Epithelial cell of esophagus (primary cell): ENCODE data around the gene PTPRO.

Source experiments
- DNase-seq: peaks from one replicate; pipeline ENCODE4 v3.0.0; 2010; ENCODE audit warnings: low read depth
- H3K4me3 ChIP-seq: 2 replicates; pipeline ENCODE4 v1.5.1; 2011; ENCODE audit warnings: mild to moderate bottlenecking, low read length, control low read depth
- TF ChIP-seq, protein P1 (sequence below): IDR thresholded peaks from 2 replicates; pipeline ENCODE4 v1.5.1; 2011; ENCODE audit warnings: low read depth, mild to moderate bottlenecking, low read length, control low read depth, inconsistent platforms; ENCODE audit not compliant: insufficient read depth; ENCODE audit errors: missing control alignments

The PTPRO gene

GRCh38 chr12:15526033-15526432, 203.7 kb downstream of the PTPRO start:
- H3K4me3 ChIP-seq = no peak overlapping the region
- TF ChIP-seq, protein P1, sequence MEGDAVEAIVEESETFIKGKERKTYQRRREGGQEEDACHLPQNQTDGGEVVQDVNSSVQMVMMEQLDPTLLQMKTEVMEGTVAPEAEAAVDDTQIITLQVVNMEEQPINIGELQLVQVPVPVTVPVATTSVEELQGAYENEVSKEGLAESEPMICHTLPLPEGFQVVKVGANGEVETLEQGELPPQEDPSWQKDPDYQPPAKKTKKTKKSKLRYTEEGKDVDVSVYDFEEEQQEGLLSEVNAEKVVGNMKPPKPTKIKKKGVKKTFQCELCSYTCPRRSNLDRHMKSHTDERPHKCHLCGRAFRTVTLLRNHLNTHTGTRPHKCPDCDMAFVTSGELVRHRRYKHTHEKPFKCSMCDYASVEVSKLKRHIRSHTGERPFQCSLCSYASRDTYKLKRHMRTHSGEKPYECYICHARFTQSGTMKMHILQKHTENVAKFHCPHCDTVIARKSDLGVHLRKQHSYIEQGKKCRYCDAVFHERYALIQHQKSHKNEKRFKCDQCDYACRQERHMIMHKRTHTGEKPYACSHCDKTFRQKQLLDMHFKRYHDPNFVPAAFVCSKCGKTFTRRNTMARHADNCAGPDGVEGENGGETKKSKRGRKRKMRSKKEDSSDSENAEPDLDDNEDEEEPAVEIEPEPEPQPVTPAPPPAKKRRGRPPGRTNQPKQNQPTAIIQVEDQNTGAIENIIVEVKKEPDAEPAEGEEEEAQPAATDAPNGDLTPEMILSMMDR = peak; percentile 41
- peak; percentile 85 for DNase-seq

GRCh38 chr12:15527201-15528080, 205.1 kb downstream of the PTPRO start:
- H3K4me3 ChIP-seq = no peak overlapping the region
- TF ChIP-seq, protein P1 = peak; percentile 38
- peak; percentile 41 for DNase-seq

- H3K4me3 ChIP-seq = no peak overlapping the region
- TF ChIP-seq, protein P1 = no peak
- DNase-seq = no peak
These were observed 206.4 kb downstream of the PTPRO start for GRCh38 chr12:15528666-15529065.

GRCh38 chr12:15530361-15530760, 208.1 kb downstream of the PTPRO start:
- TF ChIP-seq, protein P1 = no peak
- no peak overlapping the region for H3K4me3 ChIP-seq
- no peak for DNase-seq

DNA sequence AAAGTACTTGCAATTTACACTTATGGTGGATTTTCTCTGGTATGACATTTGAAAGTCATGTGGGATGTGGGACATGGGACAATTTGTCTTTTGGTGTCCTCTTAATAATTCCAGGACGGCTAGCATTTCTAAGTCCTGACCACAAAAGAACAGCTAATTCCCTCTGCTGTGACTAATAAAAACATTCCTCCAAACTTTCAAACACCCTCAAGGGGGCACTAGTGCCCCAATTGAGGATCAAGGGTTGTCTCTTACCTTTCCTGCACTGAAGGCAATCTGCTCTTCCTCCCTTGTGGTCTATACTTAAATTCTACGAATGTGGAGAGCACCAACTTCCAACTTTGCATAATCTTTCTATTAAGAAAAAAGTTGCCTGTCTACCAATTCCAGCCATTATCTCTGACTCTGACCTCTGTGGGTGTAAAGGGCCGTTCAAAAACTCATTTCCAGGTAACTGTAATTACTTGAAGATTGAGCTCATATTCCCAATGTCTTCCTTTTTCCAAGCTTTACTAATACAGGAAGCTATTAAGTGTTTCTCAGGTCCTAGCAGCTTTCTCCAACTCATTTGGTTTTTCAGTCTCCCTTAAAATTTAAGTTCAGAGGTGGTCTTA, 210.2 kb downstream of the PTPRO start:
- TF ChIP-seq, protein P1 = peak; percentile 72
- no peak overlapping the region for H3K4me3 ChIP-seq
- peak; percentile 78 for DNase-seq

- TF ChIP-seq, protein P1 = no peak
- no peak overlapping the region for H3K4me3 ChIP-seq
- DNase-seq = no peak
These were observed 212.0 kb downstream of the PTPRO start for GRCh38 chr12:15534322-15534721.
